Measurements from ENCODE around the gene RBM22. TPM values are rescaled to one million over a fixed set of nuclear protein-coding genes. Genes with fewer than 3 reads are reported as not detected.

The RBM22 gene
- total RNA-seq, 1 experiment from 2014 or later, result 57.3 TPM

DNA sequence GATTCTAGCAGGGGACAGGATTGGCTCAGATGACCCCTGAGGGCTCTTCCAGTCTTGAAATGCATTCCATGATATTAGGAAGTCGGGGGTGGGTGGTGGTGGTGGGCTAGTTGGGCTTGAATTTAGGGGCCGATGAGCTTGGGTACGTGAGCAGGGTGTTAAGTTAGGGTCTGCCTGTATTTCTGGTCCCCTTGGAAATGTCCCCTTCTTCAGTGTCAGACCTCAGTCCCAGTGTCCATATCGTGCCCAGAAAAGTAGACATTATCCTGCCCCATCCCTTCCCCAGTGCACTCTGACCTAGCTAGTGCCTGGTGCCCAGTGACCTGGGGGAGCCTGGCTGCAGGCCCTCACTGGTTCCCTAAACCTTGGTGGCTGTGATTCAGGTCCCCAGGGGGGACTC is 42.7 kb downstream of the RBM22 start:
- ChIA-PET CTCF (no interaction called here), POLR2A (ENCODE audit: unreplicated experiment) (interaction anchor here (0.6 to 0.7 kb wide), 2 partner anchors 84 to 123 kb away, joined by 3 to 8 read pairs; no protein-coding TSS in a partner anchor)
- no peak for DNase-seq
- no peaks in the 10 kb centered on the region for H4K20me1 ChIP-seq (ENCODE audit: insufficient read depth)
- H3K9me2 ChIP-seq (ENCODE audit: insufficient read depth), result no peaks in the 10 kb centered on the region
- H3F3A ChIP-seq (ENCODE audit: insufficient read depth, low read depth), result no peaks in the 10 kb centered on the region
- H2AFZ ChIP-seq, result no peak overlapping the region
- no peak overlapping the region for H3K4me2 ChIP-seq
- no peak overlapping the region for H3K4me3 ChIP-seq
- peaks cover 10% of the 10 kb centered on the region; the same call in 1 of the 2 replicates for H3K27me3 ChIP-seq (ENCODE audit: insufficient read depth, low read depth)
- H3K36me3 ChIP-seq (ENCODE audit: low read depth), result no peaks in the 10 kb centered on the region
- H3K9me3 ChIP-seq (ENCODE audit: insufficient read depth, low read depth), result no peaks in the 10 kb centered on the region
- H3K4me1 ChIP-seq (replicated peaks; ENCODE audit: insufficient read depth), result no peaks in the 10 kb centered on the region
- BruUV-seq (replicated peaks), result no TSS peak
- TF ChIP-seq, protein P1, sequence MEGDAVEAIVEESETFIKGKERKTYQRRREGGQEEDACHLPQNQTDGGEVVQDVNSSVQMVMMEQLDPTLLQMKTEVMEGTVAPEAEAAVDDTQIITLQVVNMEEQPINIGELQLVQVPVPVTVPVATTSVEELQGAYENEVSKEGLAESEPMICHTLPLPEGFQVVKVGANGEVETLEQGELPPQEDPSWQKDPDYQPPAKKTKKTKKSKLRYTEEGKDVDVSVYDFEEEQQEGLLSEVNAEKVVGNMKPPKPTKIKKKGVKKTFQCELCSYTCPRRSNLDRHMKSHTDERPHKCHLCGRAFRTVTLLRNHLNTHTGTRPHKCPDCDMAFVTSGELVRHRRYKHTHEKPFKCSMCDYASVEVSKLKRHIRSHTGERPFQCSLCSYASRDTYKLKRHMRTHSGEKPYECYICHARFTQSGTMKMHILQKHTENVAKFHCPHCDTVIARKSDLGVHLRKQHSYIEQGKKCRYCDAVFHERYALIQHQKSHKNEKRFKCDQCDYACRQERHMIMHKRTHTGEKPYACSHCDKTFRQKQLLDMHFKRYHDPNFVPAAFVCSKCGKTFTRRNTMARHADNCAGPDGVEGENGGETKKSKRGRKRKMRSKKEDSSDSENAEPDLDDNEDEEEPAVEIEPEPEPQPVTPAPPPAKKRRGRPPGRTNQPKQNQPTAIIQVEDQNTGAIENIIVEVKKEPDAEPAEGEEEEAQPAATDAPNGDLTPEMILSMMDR (conservative IDR thresholded peaks at IDR 0.05), result no peak
- TF ChIP-seq EZH2 (IDR thresholded peaks at IDR 0.05; ENCODE audit: low read depth), result no peak
- H3K79me2 ChIP-seq (ENCODE audit: low read depth), result no peaks in the 10 kb centered on the region
- intact Hi-C loops (cut with micrococcal nuclease; ENCODE audit: unreplicated experiment), result loop anchor here (5.0 kb wide), 1 partner anchor 201 kb away; no protein-coding TSS in a partner anchor
- H3K27ac ChIP-seq, result no peak overlapping the region

DNA sequence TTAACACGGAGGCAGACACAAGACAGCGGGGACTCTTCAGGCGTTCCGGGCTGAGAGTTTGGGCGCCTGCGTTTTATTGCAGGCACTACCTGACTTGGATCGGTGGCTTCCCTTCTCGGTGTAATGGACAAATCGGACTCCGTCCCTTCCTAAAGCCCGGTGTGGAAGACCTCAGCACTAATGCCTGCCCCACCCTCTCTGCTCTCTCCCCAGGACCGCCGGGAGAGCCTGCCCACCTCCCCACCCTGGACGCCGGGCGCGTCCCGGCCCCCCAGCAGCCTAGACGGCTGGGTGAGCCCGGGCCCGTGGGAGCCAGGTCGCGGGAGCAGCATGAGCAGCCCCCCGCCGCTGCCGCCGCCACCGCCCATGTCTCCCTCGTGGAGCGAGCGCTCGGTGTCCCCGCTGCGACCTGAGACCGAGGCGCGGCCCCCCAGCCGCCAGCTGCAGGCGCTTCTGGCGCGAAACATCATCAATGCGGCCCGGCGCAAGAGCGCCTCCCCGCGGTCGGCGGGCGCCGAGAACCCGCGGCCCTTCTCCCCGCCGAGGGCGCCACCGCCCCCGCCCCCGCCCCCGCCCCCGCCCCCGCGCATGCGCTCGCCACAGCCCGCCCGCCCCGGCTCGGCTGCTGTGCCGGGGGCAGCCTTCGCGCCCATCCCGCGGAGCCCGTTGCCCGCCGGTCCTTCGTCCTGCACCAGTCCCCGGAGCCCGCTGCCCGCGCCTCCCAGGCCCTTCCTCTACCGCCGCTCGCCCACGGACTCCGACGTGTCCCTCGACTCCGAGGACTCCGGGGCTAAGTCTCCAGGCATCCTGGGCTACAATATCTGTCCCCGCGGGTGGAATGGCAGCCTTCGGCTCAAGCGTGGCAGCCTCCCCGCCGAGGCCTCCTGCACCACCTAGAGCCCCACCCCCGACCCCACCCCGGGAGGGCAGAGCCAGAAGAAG is 44.4 kb downstream of the RBM22 start:
- POLR2A ChIA-PET (ENCODE audit: unreplicated experiment), result no interaction called here
- TF ChIP-seq, protein P1 (conservative IDR thresholded peaks at IDR 0.05), result peak; percentile 65
- no peak for TF ChIP-seq EZH2 (IDR thresholded peaks at IDR 0.05; ENCODE audit: low read depth)
- DNase-seq, result peak in 1 of 2 experiments; percentile 80
- Histone ChIP-seq H3K36me3 (ENCODE audit: low read depth) (no peaks in the 10 kb centered on the region), H3K27me3 (ENCODE audit: insufficient read depth, low read depth) (peaks cover 4% of the 10 kb centered on the region; the same call in 1 of the 2 replicates), H4K20me1 (ENCODE audit: insufficient read depth) (no peaks in the 10 kb centered on the region), H3K4me3 (peak overlapping the region; percentile 58; the same call in 1 of the 2 replicates), H3K79me2 (ENCODE audit: low read depth) (no peaks in the 10 kb centered on the region), H2AFZ (peak overlapping the region; percentile 86), H3K27ac (no peak overlapping the region), H3F3A (ENCODE audit: insufficient read depth, low read depth) (peaks cover 5% of the 10 kb centered on the region; the same call in 1 of the 2 replicates), H3K4me1 (replicated peaks; ENCODE audit: insufficient read depth) (0 out of 2 replicates have a peak, but pooled peaks cover 3% of the 10 kb centered on the region), H3K9me3 (ENCODE audit: insufficient read depth, low read depth) (no peaks in the 10 kb centered on the region), H3K9me2 (ENCODE audit: insufficient read depth) (no peaks in the 10 kb centered on the region), H3K4me2 (peak overlapping the region; percentile 90)
- TSS peak; percentile 26 for BruUV-seq (replicated peaks)
- intact Hi-C loops (cut with micrococcal nuclease; ENCODE audit: unreplicated experiment), result loop anchor here (1.0 to 5.0 kb wide), 2 partner anchors 93 to 199 kb away; no protein-coding TSS in a partner anchor
- CTCF ChIA-PET, result interaction anchor here (0.6 to 0.7 kb wide), 2 partner anchors 25 to 200 kb away, joined by 3 to 7 read pairs; no protein-coding TSS in a partner anchor

DNA sequence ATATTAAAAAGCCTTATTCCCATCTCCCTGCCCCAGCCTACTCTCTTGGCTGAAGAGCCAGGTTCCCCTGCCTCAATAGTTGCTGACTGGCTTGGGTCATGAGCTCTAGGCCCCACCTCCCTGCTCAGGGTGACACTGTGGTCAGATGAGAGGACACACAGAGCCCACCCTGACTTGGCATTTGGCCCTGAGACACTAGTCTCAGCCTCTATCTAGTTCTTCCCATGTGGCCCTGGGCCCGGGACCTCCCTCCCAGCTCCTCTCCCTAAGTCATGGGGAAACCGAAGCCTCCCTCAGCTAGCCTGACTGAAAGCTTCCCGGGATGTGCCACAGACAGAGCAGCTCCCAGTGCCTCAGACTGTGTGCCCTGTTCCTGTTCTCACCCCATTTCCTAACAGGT is 45.6 kb downstream of the RBM22 start:
- intact Hi-C loops (cut with micrococcal nuclease; ENCODE audit: unreplicated experiment), result loop anchor here (5.0 kb wide), 1 partner anchor 198 kb away; no protein-coding TSS in a partner anchor
- no peaks in the 10 kb centered on the region for H4K20me1 ChIP-seq (ENCODE audit: insufficient read depth)
- CTCF ChIA-PET, result interaction anchor here (0.6 kb wide), 1 partner anchor 10 kb away, joined by 3 read pairs; no protein-coding TSS in a partner anchor
- no peaks in the 10 kb centered on the region for H3K9me2 ChIP-seq (ENCODE audit: insufficient read depth)
- POLR2A ChIA-PET (ENCODE audit: unreplicated experiment), result no interaction called here
- no peaks in the 10 kb centered on the region for H3K36me3 ChIP-seq (ENCODE audit: low read depth)
- no peaks in the 10 kb centered on the region for H3K27me3 ChIP-seq (ENCODE audit: insufficient read depth, low read depth)
- no peak overlapping the region for H3K4me2 ChIP-seq
- no peaks in the 10 kb centered on the region for H3K9me3 ChIP-seq (ENCODE audit: insufficient read depth, low read depth)
- H3K4me1 ChIP-seq (replicated peaks; ENCODE audit: insufficient read depth), result 0 out of 2 replicates have a peak, but pooled peaks cover 9% of the 10 kb centered on the region
- TF ChIP-seq, protein P1 (conservative IDR thresholded peaks at IDR 0.05), result no peak
- TF ChIP-seq EZH2 (IDR thresholded peaks at IDR 0.05; ENCODE audit: low read depth), result no peak
- no peak overlapping the region for H2AFZ ChIP-seq
- BruUV-seq (replicated peaks), result no TSS peak
- H3K79me2 ChIP-seq (ENCODE audit: low read depth), result no peaks in the 10 kb centered on the region
- H3K4me3 ChIP-seq, result no peak overlapping the region
- no peak overlapping the region for H3K27ac ChIP-seq
- no peak for DNase-seq
- H3F3A ChIP-seq (ENCODE audit: insufficient read depth, low read depth), result peaks cover 6% of the 10 kb centered on the region; the same call in 1 of the 2 replicates
